GM18517 (cell line): ENCODE data around the gene VSIG2.
"Not testable (repeated sequence)": the region's sequence is repeated elsewhere in the genome, so short reads cannot be mapped to it uniquely, and the experiment has no call there.

Experiments used
- ATAC-seq: cut with Tn5 transposase; IDR thresholded peaks from one replicate; pipeline ENCODE4 v1.9.1; 2021; ENCODE audit warnings: mild to moderate bottlenecking, moderate library complexity; ENCODE audit not compliant: unreplicated experiment

Gene VSIG2, protein sequence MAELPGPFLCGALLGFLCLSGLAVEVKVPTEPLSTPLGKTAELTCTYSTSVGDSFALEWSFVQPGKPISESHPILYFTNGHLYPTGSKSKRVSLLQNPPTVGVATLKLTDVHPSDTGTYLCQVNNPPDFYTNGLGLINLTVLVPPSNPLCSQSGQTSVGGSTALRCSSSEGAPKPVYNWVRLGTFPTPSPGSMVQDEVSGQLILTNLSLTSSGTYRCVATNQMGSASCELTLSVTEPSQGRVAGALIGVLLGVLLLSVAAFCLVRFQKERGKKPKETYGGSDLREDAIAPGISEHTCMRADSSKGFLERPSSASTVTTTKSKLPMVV

DNA sequence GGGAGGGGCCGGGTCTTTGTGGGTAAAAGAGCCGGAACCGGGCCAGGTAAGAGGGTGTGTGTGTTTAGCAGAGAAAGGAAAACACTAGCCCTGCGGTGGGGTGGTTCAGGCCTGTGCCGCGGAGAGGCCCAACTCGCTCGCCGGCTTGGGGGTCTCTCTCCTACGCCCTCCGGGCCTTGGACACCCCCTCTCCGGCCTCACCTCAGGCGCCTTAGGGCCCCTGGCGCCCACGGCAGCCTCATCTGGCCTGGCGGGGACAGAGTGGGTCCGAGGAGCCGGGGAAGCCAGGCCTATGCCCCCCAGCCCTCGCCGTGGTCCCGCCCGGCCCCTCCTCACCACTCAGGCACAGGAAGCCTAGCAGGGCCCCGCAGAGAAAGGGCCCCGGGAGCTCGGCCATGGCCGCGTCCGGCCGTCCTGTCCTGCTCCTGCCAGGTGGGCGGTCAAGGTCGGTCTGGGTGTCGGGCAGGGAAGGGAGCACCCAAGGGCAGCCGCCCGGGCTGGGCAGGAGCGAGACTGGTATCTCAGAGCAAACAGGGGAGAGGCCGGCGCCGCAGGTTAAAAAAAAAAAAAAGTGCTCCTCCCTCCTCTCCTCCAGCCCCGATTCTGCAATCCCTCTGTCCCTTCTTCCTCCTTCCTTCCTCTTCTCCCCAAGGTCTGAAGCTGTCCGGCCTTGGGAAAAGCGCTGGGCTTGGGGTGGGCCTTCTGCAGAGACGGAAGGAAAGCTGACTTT is at the start of gene VSIG2:
TSS of gene VSIG2 (minus strand) at position 515 of the 730 bp plus-strand sequence. CDS start at position 397, 118 bp downstream.
- ATAC-seq, result no peak

DNA sequence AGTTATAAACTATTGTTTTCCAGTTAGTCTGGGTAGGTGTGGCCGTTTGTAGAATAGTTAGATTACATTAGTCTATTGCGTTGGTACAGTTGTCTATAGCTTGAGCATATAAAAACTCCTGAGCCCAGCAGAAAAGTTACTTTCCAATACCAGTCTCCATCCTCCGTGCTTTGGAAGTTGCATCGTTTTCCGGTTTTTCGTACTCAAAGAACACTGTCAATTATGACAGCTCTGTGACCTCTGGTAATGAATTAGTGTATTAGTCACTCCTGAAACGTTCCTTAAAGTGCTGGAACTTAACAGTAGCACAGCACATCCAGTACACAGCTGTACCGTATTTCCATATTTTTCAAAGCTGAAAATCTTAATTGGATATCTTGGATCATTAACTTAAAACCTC is 49.0 kb upstream of the VSIG2 start:
- ATAC-seq, result no peak

DNA sequence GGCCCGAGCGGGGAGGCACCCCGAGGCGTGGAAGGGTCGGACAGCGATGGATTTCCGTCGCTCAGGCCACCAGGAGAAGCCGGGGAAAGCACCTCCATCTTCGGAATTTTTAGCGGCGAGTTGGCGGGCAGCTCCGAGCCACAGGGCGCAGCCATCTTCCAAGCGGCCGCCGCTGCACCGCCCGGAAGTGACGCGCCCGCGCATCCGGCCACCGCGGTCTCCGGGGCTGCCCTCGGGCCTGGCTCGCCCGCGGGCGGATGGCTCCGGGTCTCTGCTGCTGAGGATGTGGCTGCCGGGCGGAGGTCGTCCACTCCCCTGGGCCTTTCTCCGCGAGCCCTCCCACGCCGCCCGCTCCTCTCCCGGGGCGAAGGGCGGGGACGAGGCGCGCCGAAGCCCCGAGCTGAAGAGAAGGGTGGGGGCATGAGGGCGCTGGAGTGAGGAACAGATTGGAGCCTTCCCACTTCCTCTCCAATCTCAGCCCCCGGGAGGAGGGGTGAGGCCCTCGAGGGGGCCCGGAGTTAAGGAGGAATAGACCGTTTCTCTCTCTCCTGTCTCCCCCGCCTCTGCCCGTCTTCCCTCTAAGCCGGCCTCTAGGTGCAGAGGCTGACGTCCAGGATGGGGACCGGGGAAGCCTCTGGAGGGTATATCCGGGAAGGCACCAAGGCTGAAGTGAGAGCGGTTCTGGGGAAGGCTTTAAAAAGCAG is 48.3 kb upstream of the VSIG2 start, which contains the start of gene MSANTD2:
TSS of gene MSANTD2 (minus strand) at position 181 of the 704 bp plus-strand sequence. CDS start at position 155, 26 bp downstream.
- peak; percentile 82 for ATAC-seq

DNA sequence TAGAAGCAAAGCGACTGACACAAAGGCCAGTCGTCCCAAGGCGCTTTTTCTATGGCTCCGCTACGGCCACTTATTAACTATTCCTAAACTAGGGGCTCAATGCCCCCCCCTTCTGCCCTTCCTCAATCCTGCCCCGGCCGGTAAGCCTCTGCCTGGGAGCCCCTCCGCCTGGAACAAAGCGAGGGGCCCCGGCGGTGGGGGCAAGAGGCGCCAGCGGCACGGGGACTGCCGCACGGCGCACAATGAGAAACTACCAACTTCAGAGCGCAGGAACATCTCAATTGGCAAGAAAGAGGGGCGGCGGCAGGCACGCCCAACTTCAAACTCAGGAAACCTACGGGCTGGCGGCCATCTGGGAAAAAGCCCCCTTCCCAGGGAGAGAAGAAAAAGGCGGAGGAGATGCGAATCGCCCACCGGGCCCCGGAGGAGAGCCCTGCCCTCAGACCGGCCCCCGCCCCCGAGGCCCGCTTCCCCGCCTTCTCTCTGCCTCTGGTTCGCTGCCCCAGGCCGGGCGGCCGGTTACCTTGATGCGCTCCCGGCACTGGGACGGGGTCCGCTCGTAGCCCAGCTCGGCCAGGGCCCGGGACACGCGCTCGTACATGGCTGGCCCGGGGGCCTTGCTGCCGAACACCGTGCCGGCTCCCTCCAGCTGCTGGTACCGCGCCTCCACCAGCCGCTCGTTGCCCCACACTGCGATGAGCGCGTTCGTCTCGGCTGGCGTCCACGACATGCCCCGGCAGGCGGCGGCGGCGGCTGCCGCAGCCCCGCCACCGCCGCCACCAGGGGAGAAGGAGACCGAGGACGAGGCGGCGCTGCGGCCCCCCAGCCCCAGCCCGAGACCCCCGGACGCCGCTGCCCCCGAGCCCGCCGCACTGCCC is 47.5 kb upstream of the VSIG2 start:
- ATAC-seq, result peak; percentile 42

GRCh38 chr11:124798991-124799347 is 46.9 kb upstream of the VSIG2 start:
- peak; percentile 18 for ATAC-seq

- no peak for ATAC-seq
Measured at GRCh38 chr11:124796312-124796711, 44.3 kb upstream of the VSIG2 start.

GRCh38 chr11:124793466-124794278 is 41.6 kb upstream of the VSIG2 start:
- peak; percentile 63 for ATAC-seq

DNA sequence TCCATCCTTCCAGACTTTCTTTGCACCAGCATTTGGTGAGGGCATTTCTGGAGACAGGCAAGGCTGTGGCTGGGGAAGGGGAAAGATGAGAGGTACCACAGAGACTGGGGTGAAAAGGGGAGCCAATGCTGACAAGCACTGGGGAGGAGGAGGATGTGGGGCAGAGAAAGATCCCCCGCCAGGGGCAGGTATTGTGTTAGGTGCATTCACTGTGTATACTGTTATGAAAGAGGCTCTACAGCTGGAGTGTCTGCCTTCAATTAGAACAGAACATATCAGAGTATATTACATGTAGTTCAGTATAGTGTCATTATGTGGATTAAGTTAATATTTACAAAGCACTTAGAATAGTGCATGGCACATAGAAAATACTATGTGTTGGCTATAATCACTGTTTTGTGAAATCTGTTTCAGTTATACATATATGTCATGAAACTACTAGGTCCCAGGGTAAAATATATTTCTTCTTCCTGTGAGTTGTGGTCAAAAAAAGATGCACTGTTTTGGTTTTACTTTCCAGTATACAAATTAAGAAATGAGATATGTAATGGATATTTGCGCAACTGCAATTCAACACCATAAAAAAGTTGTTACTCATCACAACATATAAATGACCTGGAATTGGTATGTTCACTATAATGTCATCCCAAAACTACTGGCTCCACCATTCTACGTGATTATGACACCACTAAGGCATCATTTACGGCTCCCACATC is 39.7 kb upstream of the VSIG2 start:
- peak; percentile 84 for ATAC-seq

- ATAC-seq, result no peak
Measured at GRCh38 chr11:124788521-124788920, 36.5 kb upstream of the VSIG2 start.

- no peak for ATAC-seq
Measured at GRCh38 chr11:124784051-124784450, 32.0 kb upstream of the VSIG2 start.

DNA sequence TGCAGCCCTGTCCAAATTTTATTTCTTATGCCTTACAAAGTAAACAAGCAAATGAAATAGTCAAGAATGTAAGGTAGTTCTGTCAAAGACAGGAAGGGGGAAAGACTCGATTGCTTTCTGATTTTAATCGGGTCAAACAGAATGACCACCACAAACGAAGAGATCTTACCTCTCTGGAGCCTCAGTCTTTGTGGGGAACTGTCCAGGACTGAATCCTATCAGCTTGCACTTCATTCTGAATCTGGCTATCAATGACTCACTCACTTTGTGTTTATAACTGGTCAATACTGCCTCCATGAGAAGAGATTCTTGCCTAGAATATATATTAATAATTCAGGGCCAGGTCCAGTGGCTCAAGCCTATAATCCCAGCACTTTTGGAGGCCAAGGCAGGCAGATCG is 30.9 kb upstream of the VSIG2 start:
- no peak for ATAC-seq

DNA sequence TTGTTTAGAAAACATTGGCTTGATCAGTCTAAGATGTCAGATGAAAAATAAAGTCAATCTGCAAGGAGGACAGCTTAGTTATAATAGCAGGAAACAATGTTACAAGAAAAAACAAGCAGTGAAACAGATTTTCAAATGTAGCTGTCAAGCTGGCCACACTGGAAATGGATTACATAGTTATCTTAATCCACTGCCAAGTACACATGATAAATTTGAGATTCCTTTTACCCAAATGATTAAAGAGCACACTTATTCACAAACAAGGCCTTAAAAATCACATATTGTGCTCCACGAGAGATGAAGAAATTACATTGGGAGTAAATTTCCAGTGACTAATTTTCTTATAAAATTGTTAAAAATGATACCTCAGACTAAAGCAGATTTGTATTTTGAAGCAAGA is 27.5 kb upstream of the VSIG2 start:
- no peak for ATAC-seq

DNA sequence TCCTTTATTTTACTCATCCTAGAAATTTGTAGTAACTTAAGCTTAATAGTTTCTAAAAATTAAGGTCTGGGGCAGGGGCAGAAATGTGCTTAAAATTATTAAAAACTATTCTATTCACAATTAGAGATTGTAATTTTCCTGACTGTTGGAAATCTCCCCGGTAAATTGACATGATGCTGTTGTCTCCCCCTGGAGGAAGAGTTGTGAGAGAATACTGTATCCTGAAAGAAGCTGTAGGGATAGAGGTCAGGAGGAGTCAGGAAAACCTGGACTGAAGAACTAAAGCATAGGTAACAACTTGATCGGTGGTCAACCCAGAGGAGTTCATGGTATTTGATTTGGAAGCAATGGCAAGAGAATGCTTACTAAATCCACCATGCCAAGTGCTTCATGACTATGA is 26.2 kb upstream of the VSIG2 start:
- no peak for ATAC-seq

DNA sequence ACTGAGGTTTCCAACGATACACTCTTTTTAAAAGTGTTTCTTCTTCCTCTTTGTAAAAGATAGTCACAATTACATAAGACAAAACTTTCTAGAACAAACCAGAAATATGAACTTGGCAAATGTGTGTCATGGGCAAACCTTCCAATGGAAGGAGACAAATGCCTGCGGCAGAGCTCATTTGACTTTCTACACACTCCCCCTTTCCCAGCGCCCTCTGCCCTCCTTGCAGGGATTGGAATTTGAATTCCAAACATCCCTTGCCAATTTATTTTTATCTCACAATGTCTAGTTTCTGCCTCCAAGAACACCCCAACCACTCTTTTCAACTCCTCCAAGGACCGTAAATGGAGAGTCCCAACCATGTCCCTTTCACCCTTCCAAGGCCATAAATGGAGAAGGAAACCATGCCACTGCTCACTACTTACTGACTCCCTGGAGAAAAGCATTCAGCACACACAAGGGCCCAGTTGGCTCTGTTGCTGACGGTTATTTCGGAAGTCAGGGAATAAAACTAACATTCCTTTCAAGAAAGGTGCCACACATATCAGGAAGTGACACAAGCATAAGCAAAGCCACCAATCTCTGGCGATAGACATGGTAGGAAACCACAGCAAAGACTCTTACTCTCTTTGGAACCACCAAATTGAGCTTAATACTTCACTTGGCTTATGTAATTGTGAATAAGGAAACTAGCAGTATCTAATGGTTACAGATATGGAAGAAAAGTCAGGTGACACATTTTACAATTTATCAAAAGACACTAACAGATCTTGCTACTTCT is 25.0 kb upstream of the VSIG2 start:
- no peak for ATAC-seq

DNA sequence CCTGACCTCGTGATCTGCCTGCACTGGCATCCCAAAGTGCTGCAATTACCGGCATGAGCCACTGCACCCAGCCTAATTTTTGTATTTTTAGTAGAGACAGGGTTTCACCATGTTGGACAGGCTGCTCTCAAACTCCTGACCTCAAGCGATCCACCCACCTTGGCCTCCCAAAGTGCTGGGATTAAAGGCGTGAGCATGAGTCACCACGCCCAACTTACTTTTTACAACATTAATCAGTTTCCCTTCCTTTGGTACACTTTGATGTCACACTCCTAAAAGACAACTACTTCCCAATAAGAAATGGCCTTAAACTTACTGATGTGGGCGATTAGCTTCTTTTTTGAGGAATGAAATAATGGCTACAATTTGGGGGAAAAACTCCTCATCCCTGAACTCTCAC is 18.9 kb upstream of the VSIG2 start:
- not testable (repeated sequence) for ATAC-seq

DNA sequence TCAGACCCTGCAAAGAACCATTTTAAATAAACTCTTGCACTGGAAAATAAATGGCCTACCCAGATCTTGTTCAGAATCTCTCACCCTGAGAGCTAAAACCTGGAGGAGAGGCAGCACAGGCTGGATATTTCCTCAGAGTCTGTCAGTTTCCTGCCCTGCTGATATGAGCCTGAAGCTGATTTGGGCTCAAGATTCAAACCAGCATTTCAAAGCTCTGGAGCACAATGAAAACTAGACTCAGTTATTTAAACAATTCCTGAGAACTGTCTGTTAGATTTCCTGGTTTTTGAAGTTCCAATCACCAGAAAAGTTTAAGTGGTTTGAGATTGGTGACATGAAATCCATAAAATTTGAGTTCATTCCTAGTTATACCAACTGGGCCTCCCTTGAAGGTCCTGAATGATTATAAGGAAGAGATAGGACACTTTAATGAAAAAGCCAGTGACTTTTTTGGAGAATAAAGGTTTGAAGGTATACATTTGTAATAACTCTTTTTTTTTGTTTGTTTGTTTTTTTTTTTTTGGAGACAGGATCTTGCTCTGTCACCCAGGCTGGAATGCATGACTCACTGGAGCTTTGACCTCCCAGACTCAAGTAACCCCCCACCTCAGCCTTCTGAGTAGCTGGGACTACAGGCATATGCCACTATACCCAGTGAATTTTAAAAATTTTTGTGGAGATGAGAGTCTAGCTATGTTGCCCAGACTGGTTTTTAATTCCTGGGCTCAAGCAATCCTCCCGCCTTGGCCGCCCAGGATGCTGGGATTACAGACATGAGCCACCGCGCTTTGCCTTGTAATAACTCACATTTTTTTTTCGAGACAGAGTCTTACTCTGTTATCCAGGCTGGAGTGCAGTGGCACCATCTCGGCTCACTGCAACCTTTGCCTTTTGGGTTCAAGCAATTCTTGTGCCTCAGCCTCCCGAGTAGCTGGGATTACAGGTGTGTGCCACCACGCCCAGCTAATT is 18.0 kb upstream of the VSIG2 start:
- no peak for ATAC-seq

- no peak for ATAC-seq
Measured at GRCh38 chr11:124768914-124769313, 16.9 kb upstream of the VSIG2 start.
